Measurements from ENCODE around the gene RAB30.

- TF ChIP-seq CREB1 (IDR thresholded peaks at IDR 0.05; ENCODE audit: low read depth) = no peak
- no peak for TF ChIP-seq RAD21 (IDR thresholded peaks at IDR 0.05; ENCODE audit: low read depth)
Measured at GRCh38 chr11:82967381-82967780, 104.3 kb downstream of the RAB30 start.

All from Ishikawa (cell line).